ENCODE results near the gene LCE3C. TPM values are rescaled to one million over a fixed set of nuclear protein-coding genes. Genes with fewer than 3 reads are reported as not detected.

LCE3C gene
- total RNA-seq, 1 experiment from 2014 or later = not detected

- Histone ChIP-seq H3K4me2 (ENCODE audit: insufficient read depth, insufficient read length, low read length) (no peak overlapping the region), H3K79me1 (ENCODE audit: insufficient read depth, low read depth, low read length, poor library complexity, severe bottlenecking) (no peaks in the 10 kb centered on the region), H2AFZ (ENCODE audit: low read length) (no peak overlapping the region), H3K18ac (ENCODE audit: insufficient read length, low read depth, low read length) (no peak overlapping the region), H2BK15ac (ENCODE audit: low read depth, low read length) (no peak overlapping the region), H3K14ac (ENCODE audit: insufficient read depth, low read length) (no peak overlapping the region), H2AK5ac (ENCODE audit: insufficient read length, low read length) (no peak overlapping the region), H2BK12ac (ENCODE audit: insufficient read length, low read depth, low read length) (no peak overlapping the region), H3K9me3 (ENCODE audit: control insufficient read depth, low read depth, low read length) (peaks cover 23% of the 10 kb centered on the region), H3K23me2 (ENCODE audit: insufficient read length, low read depth, low read length, poor library complexity, severe bottlenecking) (no peaks in the 10 kb centered on the region), H2BK20ac (ENCODE audit: low read depth, low read length, poor library complexity, severe bottlenecking) (no peak overlapping the region), H3K56ac (ENCODE audit: insufficient read length, low read depth, low read length) (no peak overlapping the region), H2BK5ac (ENCODE audit: insufficient read length, low read length) (no peak overlapping the region), H3K79me2 (ENCODE audit: insufficient read depth, low read length) (no peaks in the 10 kb centered on the region), H4K20me1 (ENCODE audit: control insufficient read depth, insufficient read depth, insufficient read length) (no peaks in the 10 kb centered on the region), H3K27me3 (ENCODE audit: insufficient read depth, low read length) (no peaks in the 10 kb centered on the region), H3K4me1 (ENCODE audit: insufficient read depth, low read length) (no peaks in the 10 kb centered on the region), H3K23ac (ENCODE audit: insufficient read length, low read depth, low read length) (no peak overlapping the region), H3K4ac (ENCODE audit: low read depth, low read length) (no peak overlapping the region), H3K9ac (ENCODE audit: extremely low read depth, insufficient read length, low read length) (no peak overlapping the region), H4K5ac (ENCODE audit: insufficient read length, low read depth, low read length) (no peak overlapping the region), H4K91ac (ENCODE audit: insufficient read length, low read depth, low read length) (no peak overlapping the region), H2BK120ac (ENCODE audit: low read depth, low read length, poor library complexity, severe bottlenecking) (no peak overlapping the region), H3K27ac (ENCODE audit: insufficient read length, low read depth, low read length) (no peak overlapping the region), H4K8ac (replicated peaks; ENCODE audit: insufficient read length, low read depth, low read length) (no peak overlapping the region), H3T11ph (ENCODE audit: low read length) (no peak overlapping the region)
- H3K27ac Mint-ChIP-seq = no peak overlapping the region
- DNase-seq = no peak
- no peak overlapping the region for H3K4me3 Mint-ChIP-seq
- TF ChIP-seq CTCF (conservative IDR thresholded peaks at IDR 0.05) = no peak
- H3K9me3 Mint-ChIP-seq = peaks cover 74 to 85% of the 10 kb centered on the region in 2 experiments
- WGBS (ENCODE audit: extremely low coverage, insufficient read length, low lambda C conversion rate) = no CpG with 5 or more reads among the region's 1 CpG
- no peaks in the 10 kb centered on the region for H3K4me1 Mint-ChIP-seq
- peaks cover under 1% of the 10 kb centered on the region; the same call in 1 of the 2 replicates for H3K27me3 Mint-ChIP-seq (ENCODE audit: low read depth)
- H3K36me3 Mint-ChIP-seq (ENCODE audit: insufficient read depth in 1 of 3, low read depth in 3 of 3) = peaks cover 0 to under 1% (median under 1%) of the 10 kb centered on the region in 3 experiments; a peak in 3 of 7 replicates
Observed at GRCh38 chr1:152585586-152585985, 14.4 kb upstream of the LCE3C start.
